Transverse colon (tissue), 4 donors: Measurements from ENCODE around the gene RPUSD2. TPM values are rescaled to one million over a fixed set of nuclear protein-coding genes. Genes with fewer than 3 reads are reported as not detected.

ENCODE experiments used
- DNase-seq: peaks from one replicate; pipeline ENCODE4 v3.0.0-alpha.2; 2019
- H3K27ac ChIP-seq, 4 donors: fragments of 200-600 bp; sonication (generic); 2 replicates each; pipeline ENCODE4 v1.5.1; 2016 to 2018; ENCODE audit warnings: inconsistent platforms in 4 of 4
- H3K27me3 ChIP-seq: fragments of 200-600 bp; sonication (generic); 2 replicates; pipeline ENCODE4 v1.5.1; 2017; ENCODE audit warnings: inconsistent platforms
- H3K36me3 ChIP-seq, 4 donors: fragments of 200-600 bp; sonication (generic); 2 replicates each; pipeline ENCODE4 v1.5.1; 2017 to 2019; ENCODE audit warnings: inconsistent platforms in 4 of 4
- H3K4me1 ChIP-seq, 4 donors: fragments of 200-600 bp; sonication (generic); 2 replicates each; pipeline ENCODE4 v1.5.1; 2017 to 2020; ENCODE audit warnings: inconsistent platforms in 4 of 4
- H3K4me3 ChIP-seq, 4 donors: fragments of 200-600 bp; sonication (generic); 1 replicate in 1 of 4; 2 replicates in 3 of 4; pipeline versions ENCODE4 v1.5.1 to v1.6.1; 2017 to 2019; ENCODE audit warnings: inconsistent platforms in 4 of 4
- H3K9me3 ChIP-seq, 2 donors: fragments of 200-600 bp; sonication (generic); 2 replicates each; pipeline ENCODE4 v1.5.1; 2017 to 2019; ENCODE audit warnings: inconsistent platforms in 2 of 2
- EP300 ChIP-seq: sonication (generic); formaldehyde crosslinking; IDR thresholded peaks from one replicate; pipeline ENCODE4 v1.6.1; 2017; ENCODE audit warnings: antibody characterized with exemption, low read depth
- POLR2A ChIP-seq: fragments of 450-650 bp; IDR thresholded peaks from one replicate; pipeline ENCODE4 v1.6.1; 2016; ENCODE audit warnings: antibody characterized with exemption, mild to moderate bottlenecking, moderate library complexity
- POLR2AphosphoS5 ChIP-seq, 3 donors: sonication (generic); formaldehyde crosslinking; IDR thresholded peaks; one replicate each; pipeline ENCODE4 v1.6.1; 2016; ENCODE audit warnings: antibody characterized with exemption in 3 of 3
- WGBS, 2 donors: methylation state at CpG; one replicate each; pipeline ENCODE4 v1.1.5; 2018; ENCODE audit warnings: low coverage in 1 of 2; 5-methylcytosine and 5-hydroxymethylcytosine counted together
- in situ Hi-C, 4 donors: fragments of 200-750 bp; cut with MboI; loops; one replicate each; pipeline versions ENCODE4 v1.15.0 to v1.15.1; 2017; ENCODE audit warnings: low sequenced_read_pairs in 3 of 4, low pct_ligation_motif_present in 1 of 4, low pct_unique_long_range_greater_than_20kb in 1 of 4
- intact Hi-C: fragments of 100-400 bp; cut with DNase I; formaldehyde crosslinking; loops from one replicate; pipeline ENCODE4 v1.15.1; 2023; ENCODE audit warnings: low total_unique reads
- total RNA-seq, 4 donors: library from RNA; depleted of rRNA; stranded (reverse); fragments of >200 nt; gene quantifications; one replicate each; pipeline ENCODE4 v1.1.0, GENCODE V29; 2016
- TF ChIP-seq, protein P1 (sequence below), 5 experiments: fragments of 200-600 bp in 3 of 5; fragments of 450-650 bp in 2 of 5; sonication (generic) in 3 of 5; IDR thresholded peaks; 1 replicate in 2 of 5; 2 replicates in 3 of 5; pipeline ENCODE4 v1.5.1; 2016 to 2017; ENCODE audit warnings: antibody characterized with exemption in 5 of 5, inconsistent platforms in 3 of 5, mild to moderate bottlenecking in 2 of 5, moderate library complexity in 1 of 5

The RPUSD2 gene
- total RNA-seq, 4 donors from 2014 or later: 6.7 to 19.3 (median 7.8) TPM

DNA sequence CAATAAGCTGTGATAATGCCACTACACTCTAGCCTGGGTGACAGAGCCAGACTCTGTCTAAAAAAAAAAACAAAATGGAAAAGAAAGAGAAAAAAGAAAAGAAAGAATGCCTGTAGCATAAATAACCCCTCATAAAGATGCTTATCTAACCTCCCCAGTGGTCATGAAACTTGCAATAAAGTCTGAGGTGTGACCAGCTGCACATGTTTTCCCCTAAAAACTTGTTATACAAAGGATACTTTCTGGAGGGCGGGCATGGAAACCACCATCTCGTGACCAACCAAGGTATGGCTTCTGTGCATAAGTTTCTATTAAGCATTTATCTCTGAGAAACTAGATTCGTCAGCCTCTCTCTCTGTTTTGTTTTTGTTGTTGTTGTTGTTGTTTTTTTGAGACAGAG lies 26.0 kb upstream of the RPUSD2 start:
- Histone ChIP-seq H3K27me3 (no peaks in the 10 kb centered on the region), H3K27ac (no peak overlapping the region), H3K4me1 (peaks cover 0 to 4% (median 0%) of the 10 kb centered on the region in 4 donors), H3K9me3 (no peaks in the 10 kb centered on the region), H3K4me3 (no peak overlapping the region), H3K36me3 (no peaks in the 10 kb centered on the region)
- DNase-seq: no peak
- in situ Hi-C loops (no loop called here), intact Hi-C loops (no loop called here)
- 43 to 59% methylated on average over 3 of the region's 3 CpGs for WGBS, 2 donors
- TF ChIP-seq POLR2A (no peak), EP300 (no peak), POLR2AphosphoS5 (IDR thresholded peaks at IDR 0.05) (no peak)
- TF ChIP-seq, protein P1, sequence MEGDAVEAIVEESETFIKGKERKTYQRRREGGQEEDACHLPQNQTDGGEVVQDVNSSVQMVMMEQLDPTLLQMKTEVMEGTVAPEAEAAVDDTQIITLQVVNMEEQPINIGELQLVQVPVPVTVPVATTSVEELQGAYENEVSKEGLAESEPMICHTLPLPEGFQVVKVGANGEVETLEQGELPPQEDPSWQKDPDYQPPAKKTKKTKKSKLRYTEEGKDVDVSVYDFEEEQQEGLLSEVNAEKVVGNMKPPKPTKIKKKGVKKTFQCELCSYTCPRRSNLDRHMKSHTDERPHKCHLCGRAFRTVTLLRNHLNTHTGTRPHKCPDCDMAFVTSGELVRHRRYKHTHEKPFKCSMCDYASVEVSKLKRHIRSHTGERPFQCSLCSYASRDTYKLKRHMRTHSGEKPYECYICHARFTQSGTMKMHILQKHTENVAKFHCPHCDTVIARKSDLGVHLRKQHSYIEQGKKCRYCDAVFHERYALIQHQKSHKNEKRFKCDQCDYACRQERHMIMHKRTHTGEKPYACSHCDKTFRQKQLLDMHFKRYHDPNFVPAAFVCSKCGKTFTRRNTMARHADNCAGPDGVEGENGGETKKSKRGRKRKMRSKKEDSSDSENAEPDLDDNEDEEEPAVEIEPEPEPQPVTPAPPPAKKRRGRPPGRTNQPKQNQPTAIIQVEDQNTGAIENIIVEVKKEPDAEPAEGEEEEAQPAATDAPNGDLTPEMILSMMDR (IDR thresholded peaks at IDR 0.05): no peak

DNA sequence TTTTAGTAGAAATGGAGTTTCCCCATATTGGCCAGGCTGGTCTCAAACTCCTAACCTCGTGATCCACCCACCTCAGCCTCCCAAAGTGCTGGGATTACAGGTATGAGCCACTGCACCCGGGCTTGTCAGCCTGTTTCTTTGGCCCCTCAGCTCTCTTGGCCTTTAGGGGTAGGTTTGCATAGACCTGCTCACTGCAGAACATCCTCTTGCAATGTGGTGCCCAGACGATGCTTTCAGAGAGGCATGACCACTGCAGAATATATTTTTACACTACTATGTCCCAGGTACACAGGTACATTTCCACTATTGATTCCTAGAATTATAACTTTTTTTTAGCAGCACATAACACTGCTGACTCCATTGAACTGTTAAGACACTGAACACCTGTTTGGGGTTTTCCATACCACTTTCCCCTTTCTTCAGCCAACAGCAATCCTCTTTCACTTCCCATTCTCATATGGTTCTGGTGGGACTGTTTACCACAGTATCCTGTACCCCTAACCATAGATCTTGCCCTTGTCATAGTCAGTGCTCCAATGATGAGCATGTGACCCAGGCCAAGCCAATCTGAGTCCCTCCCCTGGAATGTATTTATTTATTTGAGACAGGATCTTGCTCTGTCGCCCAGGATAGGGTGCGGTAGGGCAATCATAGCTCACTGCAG lies 25.3 kb upstream of the RPUSD2 start:
- WGBS, 2 donors: 64 to 76% methylated on average over 3 to 5 of the region's 5 CpGs
- DNase-seq: no peak
- Histone ChIP-seq H3K27ac (no peak overlapping the region), H3K4me1 (peaks cover 0 to 4% (median 0%) of the 10 kb centered on the region in 4 donors), H3K36me3 (no peaks in the 10 kb centered on the region), H3K4me3 (no peak overlapping the region), H3K27me3 (no peaks in the 10 kb centered on the region), H3K9me3 (no peaks in the 10 kb centered on the region)
- in situ Hi-C loops (no loop called here), intact Hi-C loops (no loop called here)
- no peak for TF ChIP-seq EP300
- TF ChIP-seq, protein P1 (IDR thresholded peaks at IDR 0.05): no peak
- no peak for TF ChIP-seq POLR2A
- TF ChIP-seq POLR2AphosphoS5 (IDR thresholded peaks at IDR 0.05): no peak

DNA sequence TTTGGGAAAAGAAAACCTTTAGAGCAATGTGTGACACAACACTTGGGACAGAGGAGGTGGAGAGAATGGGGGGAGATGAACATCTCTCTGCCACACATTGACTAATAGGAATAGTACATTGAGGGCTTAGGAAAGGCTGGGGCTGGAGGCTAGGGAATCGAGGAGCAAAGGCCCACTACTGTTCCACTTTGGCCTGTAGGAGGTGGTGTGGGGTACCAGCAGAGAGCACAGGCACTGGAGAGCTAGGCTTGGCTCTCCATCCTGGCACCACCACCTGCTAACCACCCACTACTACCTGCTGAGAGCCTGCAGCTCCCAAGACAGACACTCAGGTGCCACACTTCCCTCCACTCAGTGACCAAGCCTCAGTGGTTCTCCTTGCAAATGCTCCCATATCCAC lies 23.6 kb upstream of the RPUSD2 start:
- no peaks in the 10 kb centered on the region for H3K9me3 ChIP-seq
- 63% methylated on average over 1 of the region's 1 CpG; no CpG with 5 or more reads in 1 of the 2 donors for WGBS, 2 donors
- H3K27me3 ChIP-seq: no peaks in the 10 kb centered on the region
- no peak for DNase-seq
- H3K36me3 ChIP-seq: peaks cover 0 to 8% (median 0%) of the 10 kb centered on the region in 4 donors
- H3K27ac ChIP-seq: no peak overlapping the region
- no peak overlapping the region for H3K4me3 ChIP-seq
- no peak for TF ChIP-seq POLR2A
- TF ChIP-seq, protein P1 (IDR thresholded peaks at IDR 0.05): no peak
- no peak for TF ChIP-seq EP300
- TF ChIP-seq POLR2AphosphoS5 (IDR thresholded peaks at IDR 0.05): no peak
- intact Hi-C loops: loop anchor here (5.0 kb wide), 1 partner anchor 323 kb away; no protein-coding TSS in a partner anchor
- in situ Hi-C loops: no loop called here
- peaks cover 0 to 4% (median 1%) of the 10 kb centered on the region in 4 donors for H3K4me1 ChIP-seq

DNA sequence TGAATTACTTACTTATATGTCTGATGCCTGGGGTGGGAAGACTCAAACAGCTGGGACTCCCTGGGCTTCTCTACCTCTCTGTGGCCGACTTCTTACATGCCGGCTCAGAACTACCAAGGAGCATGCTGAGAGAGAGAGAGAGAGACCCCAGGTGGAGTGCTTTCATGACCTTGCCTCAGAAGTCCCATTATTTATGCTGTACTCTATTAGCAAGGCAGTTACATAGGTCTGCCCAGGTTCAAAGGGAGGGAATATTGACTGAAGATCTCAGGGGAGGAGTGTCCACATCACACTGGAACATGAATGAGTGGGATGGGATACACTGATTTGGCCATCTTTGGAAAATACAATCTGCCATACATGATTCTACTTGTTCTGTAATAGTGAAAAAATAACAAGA lies 20.5 kb upstream of the RPUSD2 start:
- Histone ChIP-seq H3K9me3 (no peaks in the 10 kb centered on the region), H3K4me3 (no peak overlapping the region), H3K27me3 (no peaks in the 10 kb centered on the region), H3K36me3 (peaks cover 0 to 19% (median 3%) of the 10 kb centered on the region in 4 donors), H3K4me1 (peaks cover 0 to 4% (median 1%) of the 10 kb centered on the region in 4 donors), H3K27ac (no peak overlapping the region)
- in situ Hi-C loops (no loop called here), intact Hi-C loops (loop anchor here (5.0 kb wide), 1 partner anchor 326 kb away; no protein-coding TSS in a partner anchor)
- no peak for DNase-seq
- 93% methylated on average over 2 of the region's 2 CpGs; no CpG with 5 or more reads in 1 of the 2 donors for WGBS, 2 donors
- TF ChIP-seq POLR2AphosphoS5 (IDR thresholded peaks at IDR 0.05): no peak
- TF ChIP-seq, protein P1 (IDR thresholded peaks at IDR 0.05): no peak
- no peak for TF ChIP-seq POLR2A
- no peak for TF ChIP-seq EP300
